HG02973 (cell line): ENCODE measurements around the gene SYNGR1.
"Not testable (repeated sequence)": the region's sequence is repeated elsewhere in the genome, so short reads cannot be mapped to it uniquely, and the experiment has no call there.

ENCODE experiments used
- ATAC-seq: cut with Tn5 transposase; IDR thresholded peaks from one replicate; pipeline ENCODE4 v1.9.1; 2021; ENCODE audit warnings: moderate library complexity; ENCODE audit not compliant: unreplicated experiment

SYNGR1 gene

GRCh38 chr22:39316440-39317083 lies 33.2 kb upstream of the SYNGR1 start:
- ATAC-seq = no peak

- ATAC-seq = no peak
Observed at GRCh38 chr22:39317084-39317774, 32.6 kb upstream of the SYNGR1 start.

- ATAC-seq = no peak
Observed at GRCh38 chr22:39317775-39318506, 31.9 kb upstream of the SYNGR1 start.

- ATAC-seq = no peak
Observed at GRCh38 chr22:39318507-39319283, 31.1 kb upstream of the SYNGR1 start.

- peak; percentile 78 for ATAC-seq
Observed at GRCh38 chr22:39319284-39320022, 30.3 kb upstream of the SYNGR1 start, which contains the start of gene RPL3. TSS of gene RPL3 (minus strand) at chr22:39319623. CDS start at chr22:39319597, 26 bp downstream.

GRCh38 chr22:39320616-39321029 lies 29.2 kb upstream of the SYNGR1 start:
- ATAC-seq = not testable (repeated sequence)

- no peak for ATAC-seq
Observed at GRCh38 chr22:39325392-39325932, 24.3 kb upstream of the SYNGR1 start.

- ATAC-seq = no peak
Observed at GRCh38 chr22:39327995-39328754, 21.6 kb upstream of the SYNGR1 start.

GRCh38 chr22:39330553-39330952 lies 19.2 kb upstream of the SYNGR1 start:
- ATAC-seq = not testable (repeated sequence)

- no peak for ATAC-seq
Observed at GRCh38 chr22:39332441-39333064, 17.2 kb upstream of the SYNGR1 start.

GRCh38 chr22:39336411-39336810 lies 13.4 kb upstream of the SYNGR1 start:
- no peak for ATAC-seq

- not testable (repeated sequence) for ATAC-seq
Observed at GRCh38 chr22:39339775-39340174, 10.0 kb upstream of the SYNGR1 start.

- no peak for ATAC-seq
Observed at GRCh38 chr22:39341179-39341578, 8.6 kb upstream of the SYNGR1 start.

GRCh38 chr22:39343259-39344045 lies 6.3 kb upstream of the SYNGR1 start:
- no peak for ATAC-seq

GRCh38 chr22:39344046-39344390 lies 5.8 kb upstream of the SYNGR1 start:
- no peak for ATAC-seq

- ATAC-seq = no peak
Observed at GRCh38 chr22:39345231-39345630, 4.6 kb upstream of the SYNGR1 start.

- no peak for ATAC-seq
Observed at GRCh38 chr22:39348909-39349505, 784 bp upstream of the SYNGR1 start.

GRCh38 chr22:39349506-39349966 lies 255 bp upstream of the SYNGR1 start:
- ATAC-seq = no peak
